H9 (cell line): ENCODE data around the gene CC2D2B. TPM values are rescaled to one million over a fixed set of nuclear protein-coding genes. Genes with fewer than 3 reads are reported as not detected.

Experiments used
- DNase-seq: peaks from one replicate; pipeline ENCODE4 v3.0.0-alpha.2; 2017
- H2AFZ ChIP-seq: one replicate; pipeline ENCODE4 v1.6.1; 2013; ENCODE audit warnings: mild to moderate bottlenecking, low read length, control low read depth, moderate library complexity
- H2AK5ac ChIP-seq: 2 replicates; pipeline ENCODE4 v1.6.1; 2013; ENCODE audit warnings: low read length, control low read depth, mixed read lengths; ENCODE audit not compliant: insufficient read length
- H2BK120ac ChIP-seq: one replicate; pipeline ENCODE4 v1.6.1; 2013; ENCODE audit warnings: low read depth, mild to moderate bottlenecking, low read length, control low read depth, inconsistent platforms; ENCODE audit not compliant: poor library complexity, severe bottlenecking
- H2BK12ac ChIP-seq: 2 replicates; pipeline ENCODE4 v1.6.1; 2013; ENCODE audit warnings: low read length, control low read depth, mixed read lengths, low read depth; ENCODE audit not compliant: insufficient read length
- H2BK15ac ChIP-seq: 2 replicates; pipeline ENCODE4 v1.6.1; 2013; ENCODE audit warnings: low read depth, low read length, control low read depth
- H2BK20ac ChIP-seq: one replicate; pipeline ENCODE4 v1.6.1; 2013; ENCODE audit warnings: low read depth, mild to moderate bottlenecking, low read length, control low read depth, inconsistent platforms; ENCODE audit not compliant: poor library complexity, severe bottlenecking
- H2BK5ac ChIP-seq: 2 replicates; pipeline ENCODE4 v1.6.1; 2013; ENCODE audit warnings: low read length, control low read depth, mixed read lengths; ENCODE audit not compliant: insufficient read length
- H3K14ac ChIP-seq: 2 replicates; pipeline ENCODE4 v1.6.1; 2013; ENCODE audit warnings: low read length, control low read depth; ENCODE audit not compliant: insufficient read depth
- H3K18ac ChIP-seq: 2 replicates; pipeline ENCODE4 v1.6.1; 2013; ENCODE audit warnings: low read depth, mild to moderate bottlenecking, mixed read lengths, low read length, control low read depth; ENCODE audit not compliant: insufficient read length
- H3K23ac ChIP-seq: 2 replicates; pipeline ENCODE4 v1.6.1; 2013; ENCODE audit warnings: low read length, control low read depth, mixed read lengths, low read depth; ENCODE audit not compliant: insufficient read length
- H3K23me2 ChIP-seq: 2 replicates; pipeline ENCODE4 v1.6.1; 2013; ENCODE audit warnings: low read depth, mild to moderate bottlenecking, mixed read lengths, low read length, control low read depth; ENCODE audit not compliant: insufficient read length, poor library complexity, severe bottlenecking
- H3K27ac ChIP-seq: 2 replicates; pipeline ENCODE4 v1.5.1; 2013; ENCODE audit warnings: low read length, control low read depth, mixed read lengths, low read depth; ENCODE audit not compliant: insufficient read length
- H3K27me3 ChIP-seq: 2 replicates; pipeline ENCODE4 v1.6.1; 2013; ENCODE audit warnings: low read length, control low read depth, inconsistent platforms; ENCODE audit not compliant: insufficient read depth
- H3K4ac ChIP-seq: 2 replicates; pipeline ENCODE4 v1.6.1; 2013; ENCODE audit warnings: low read depth, mild to moderate bottlenecking, control low read depth, inconsistent platforms, low read length, moderate library complexity
- H3K4me1 ChIP-seq: 2 replicates; pipeline ENCODE4 v1.6.1; 2013; ENCODE audit warnings: low read length, control low read depth, inconsistent platforms; ENCODE audit not compliant: insufficient read depth
- H3K4me2 ChIP-seq: 2 replicates; pipeline ENCODE4 v1.6.1; 2013; ENCODE audit warnings: low read length, control low read depth, mixed read lengths; ENCODE audit not compliant: insufficient read length, insufficient read depth
- H3K56ac ChIP-seq: 2 replicates; pipeline ENCODE4 v1.6.1; 2013; ENCODE audit warnings: low read depth, mild to moderate bottlenecking, mixed read lengths, low read length, control low read depth; ENCODE audit not compliant: insufficient read length
- H3K79me1 ChIP-seq: 2 replicates; pipeline ENCODE4 v1.6.1; 2013; ENCODE audit warnings: low read depth, mild to moderate bottlenecking, moderate library complexity, low read length, control low read depth, inconsistent platforms; ENCODE audit not compliant: insufficient read depth, poor library complexity, severe bottlenecking
- H3K79me2 ChIP-seq: 2 replicates; pipeline ENCODE4 v1.6.1; 2013; ENCODE audit warnings: low read length, control low read depth, inconsistent platforms; ENCODE audit not compliant: insufficient read depth
- H3K9ac ChIP-seq: 2 replicates; pipeline ENCODE4 v1.6.1; 2013; ENCODE audit warnings: low read length, control low read depth, mixed read lengths; ENCODE audit not compliant: insufficient read length; ENCODE audit errors: extremely low read depth
- H3K9me3 ChIP-seq: one replicate; pipeline ENCODE4 v1.6.1; 2013; ENCODE audit warnings: low read depth, low read length, inconsistent platforms; ENCODE audit not compliant: control insufficient read depth
- H3T11ph ChIP-seq: one replicate; pipeline ENCODE4 v1.6.1; 2013; ENCODE audit warnings: mild to moderate bottlenecking, low read length, control low read depth, inconsistent platforms
- H4K20me1 ChIP-seq: one replicate; pipeline ENCODE4 v1.6.1; 2013; ENCODE audit not compliant: control insufficient read depth, insufficient read length, insufficient read depth
- H4K5ac ChIP-seq: 2 replicates; pipeline ENCODE4 v1.6.1; 2013; ENCODE audit warnings: low read depth, mild to moderate bottlenecking, mixed read lengths, low read length, control low read depth; ENCODE audit not compliant: insufficient read length
- H4K8ac ChIP-seq: replicated peaks from 2 replicates; pipeline ENCODE4 v1.6.1; 2013; ENCODE audit warnings: low read length, control low read depth, mixed read lengths, low read depth; ENCODE audit not compliant: insufficient read length
- H4K91ac ChIP-seq: 2 replicates; pipeline ENCODE4 v1.6.1; 2013; ENCODE audit warnings: low read depth, mild to moderate bottlenecking, moderate library complexity, mixed read lengths, low read length, control low read depth; ENCODE audit not compliant: insufficient read length
- H3K27ac Mint-ChIP-seq, 3 experiments: 2 replicates in 2 of 3; 3 replicates in 1 of 3; pipeline ENCODE4 v1.8.0; 2020 to 2021; ENCODE audit warnings: mixed read lengths in 3 of 3, mild to moderate bottlenecking in 1 of 3, moderate library complexity in 1 of 3
- H3K27me3 Mint-ChIP-seq: 2 replicates; pipeline ENCODE4 v1.8.0; 2021; ENCODE audit warnings: low read depth, mild to moderate bottlenecking, moderate library complexity, mixed read lengths
- H3K36me3 Mint-ChIP-seq, 3 experiments: 2 replicates in 2 of 3; 3 replicates in 1 of 3; pipeline ENCODE4 v1.8.0; 2020 to 2021; ENCODE audit warnings: low read depth in 3 of 3, mixed read lengths in 3 of 3; ENCODE audit not compliant: insufficient read depth in 1 of 3
- H3K4me1 Mint-ChIP-seq, 2 experiments: 2 replicates each; pipeline ENCODE4 v1.8.0; 2020; ENCODE audit warnings: mixed read lengths in 2 of 2
- H3K4me3 Mint-ChIP-seq, 2 experiments: 2 replicates in 1 of 2; 3 replicates in 1 of 2; pipeline ENCODE4 v1.8.0; 2020 to 2021; ENCODE audit warnings: mild to moderate bottlenecking in 2 of 2, mixed read lengths in 2 of 2, moderate library complexity in 1 of 2
- H3K9me3 Mint-ChIP-seq, 2 experiments: 2 replicates in 1 of 2; 3 replicates in 1 of 2; pipeline ENCODE4 v1.8.0; 2020; ENCODE audit warnings: mild to moderate bottlenecking in 2 of 2, mixed read lengths in 2 of 2, moderate library complexity in 1 of 2
- CTCF ChIP-seq: fragments of 200-600 bp; sonication (generic); conservative IDR thresholded peaks from 3 replicates; pipeline ENCODE4 v1.8.0; 2021; ENCODE audit warnings: antibody characterized with exemption, mild to moderate bottlenecking
- WGBS: extraction: QIAGEN DNeasy Blood & Tissue Kit; methylation state at CpG from one replicate; pipeline ENCODE4 v1.1.7; 2013; ENCODE audit warnings: missing lambda C conversion rate, low lambda C conversion rate, mixed read lengths; ENCODE audit not compliant: insufficient read length; ENCODE audit errors: extremely low coverage; 5-methylcytosine and 5-hydroxymethylcytosine counted together
- total RNA-seq: library from RNA; stranded (reverse); gene quantifications from 2 replicates; pipeline ENCODE4 v1.2.1, GENCODE V29; 2021

The CC2D2B gene
- total RNA-seq, 1 experiment from 2014 or later: 0.72 TPM

- H2BK5ac ChIP-seq: no peak overlapping the region
- H2AFZ ChIP-seq: no peak overlapping the region
- H3K14ac ChIP-seq: no peak overlapping the region
- Mint-ChIP-seq H3K9me3 (no peaks in the 10 kb centered on the region), H3K36me3 (no peaks in the 10 kb centered on the region), H3K4me1 (peaks cover 0 to 4% of the 10 kb centered on the region in 2 experiments; a peak in 1 of 4 replicates), H3K27me3 (peaks cover 3% of the 10 kb centered on the region; the same call in 1 of the 2 replicates), H3K27ac (no peak overlapping the region), H3K4me3 (no peak overlapping the region)
- H4K8ac ChIP-seq: no peak overlapping the region
- H4K5ac ChIP-seq: no peak overlapping the region
- H3K27me3 ChIP-seq: no peaks in the 10 kb centered on the region
- no peak overlapping the region for H4K91ac ChIP-seq
- no peak for DNase-seq
- no peaks in the 10 kb centered on the region for H3K23me2 ChIP-seq
- H3K79me2 ChIP-seq: no peaks in the 10 kb centered on the region
- no peaks in the 10 kb centered on the region for H3K9me3 ChIP-seq
- no peak overlapping the region for H3K18ac ChIP-seq
- no peak overlapping the region for H2BK120ac ChIP-seq
- H3K4ac ChIP-seq: no peak overlapping the region
- no peak overlapping the region for H3K23ac ChIP-seq
- WGBS: no CpG with 5 or more reads among the region's 2 CpGs
- H3K79me1 ChIP-seq: no peaks in the 10 kb centered on the region
- H3T11ph ChIP-seq: no peak overlapping the region
- H2BK20ac ChIP-seq: no peak overlapping the region
- H3K4me1 ChIP-seq: no peaks in the 10 kb centered on the region
- no peak overlapping the region for H2BK15ac ChIP-seq
- H2AK5ac ChIP-seq: no peak overlapping the region
- H3K27ac ChIP-seq: no peak overlapping the region
- no peak overlapping the region for H3K4me2 ChIP-seq
- no peak overlapping the region for H2BK12ac ChIP-seq
- TF ChIP-seq CTCF: no peak
- H3K56ac ChIP-seq: no peak overlapping the region
- H3K9ac ChIP-seq: no peak overlapping the region
- no peaks in the 10 kb centered on the region for H4K20me1 ChIP-seq
Measured at GRCh38 chr10:96013956-96014355, 106.2 kb downstream of the CC2D2B start.
